ENCODE measurements around the gene EXTL2. TPM values are rescaled to one million over a fixed set of nuclear protein-coding genes. Genes with fewer than 3 reads are reported as not detected.

Gene EXTL2
- total and polyA plus RNA-seq, 10 of the 15 experiments (the other 5 are each of a cell fraction or from before 2014, with no cell fraction given), result 10.2 to 51.1 (median 16.2) TPM

DNA sequence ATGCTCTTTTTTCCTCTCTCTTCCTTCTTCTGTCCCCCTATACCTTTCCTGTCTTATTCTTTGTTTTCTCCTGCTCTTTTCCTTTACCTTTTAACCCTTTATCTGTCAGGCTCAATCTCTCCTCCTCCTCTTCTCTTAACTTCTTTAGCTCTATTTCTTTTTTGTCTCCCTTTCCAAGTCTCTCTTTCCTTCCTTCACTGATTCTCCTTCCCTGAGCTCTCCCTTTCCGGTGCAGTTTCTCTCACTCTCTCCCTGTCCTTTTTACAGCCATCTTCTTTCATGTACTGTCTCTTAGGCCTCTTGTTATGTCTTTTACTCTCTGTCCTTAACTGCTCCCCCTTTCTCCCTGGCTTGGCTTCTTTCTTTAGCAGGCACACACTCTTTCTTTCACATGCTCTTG is 13.2 kb upstream of the EXTL2 start:
- Histone ChIP-seq H3K27ac (ENCODE audit: control insufficient read depth, insufficient read depth) (no peak overlapping the region), H3K9me3 (replicated peaks; ENCODE audit: control insufficient read depth, insufficient read depth, low read length) (no peaks in the 10 kb centered on the region; the same call in 1 of the 3 replicates), H3K9ac (ENCODE audit: control insufficient read depth, insufficient read depth, low read length) (no peak overlapping the region), H3K36me3 (ENCODE audit: control insufficient read depth in 2 of 2, insufficient read depth in 2 of 2, low read length in 1 of 2) (peaks cover 3 to 20% of the 10 kb centered on the region in 2 experiments), H3K27me3 (replicated peaks in 1 of 2; ENCODE audit: control insufficient read depth in 2 of 2, insufficient read depth in 2 of 2, low read length in 1 of 2) (no peaks in the 10 kb centered on the region), H4K20me1 (ENCODE audit: control insufficient read depth, insufficient read depth) (no peaks in the 10 kb centered on the region), H3K79me2 (ENCODE audit: control insufficient read depth, insufficient read depth, low read length) (peaks cover 4% of the 10 kb centered on the region), H2AFZ (ENCODE audit: control insufficient read depth, low read depth, low read length) (no peak overlapping the region), H3K4me2 (ENCODE audit: control insufficient read depth, insufficient read depth) (no peak overlapping the region), H3K4me1 (ENCODE audit: control insufficient read depth, insufficient read depth, low read length) (no peaks in the 10 kb centered on the region), H3K4me3 (no peak overlapping the region)
- ATAC-seq (no peak), DNase-seq (ENCODE audit: low read depth, low spot score) (no peak), FAIRE-seq (no peak)
- TF ChIP-seq NFIC (IDR thresholded peaks at IDR 0.05; ENCODE audit: low read depth, low read length) (no peak), NR2C2 (IDR thresholded peaks at IDR 0.05; ENCODE audit: borderline replicate concordance, control insufficient read depth, insufficient read length, low read depth) (no peak), ZNF622 (IDR thresholded peaks at IDR 0.05) (no peak), DPF2 (IDR thresholded peaks at IDR 0.05) (no peak)
- ChIA-PET RAD21 (ENCODE audit: unreplicated experiment) (interaction anchor here (0.8 to 1.9 kb wide), 2 partner anchors 13 to 456 kb away, joined by 3 to 5 read pairs; no protein-coding TSS in a partner anchor), POLR2A (interaction anchor here (1.2 kb wide), 1 partner anchor 12 kb away, joined by 3 read pairs; the partner anchor contains the start of gene SLC30A7), CTCF (interaction anchor here (1.0 to 7.7 kb wide), 5 partner anchors 23 to 598 kb away, joined by 3 to 45 read pairs (median 6); no protein-coding TSS in a partner anchor), SMC1A (ENCODE audit: uncharacterized antibody, unreplicated experiment) (interaction anchor here (1.1 to 2.8 kb wide), 6 partner anchors 10 to 344 kb away, joined by 3 to 9 read pairs (median 4); no protein-coding TSS in a partner anchor)
- intact Hi-C loops (cut with micrococcal nuclease; ENCODE audit: unreplicated experiment) (no loop called here), in situ Hi-C loops (cut with MboI) (no loop called here)
- 100% methylated on average over 1 of the region's 1 CpG for WGBS (ENCODE audit: insufficient coverage, insufficient replicate concordance, low lambda C conversion rate, missing lambda C conversion rate)
- no TSS peak for BruUV-seq (replicated peaks)

GRCh38 chr1:100905181-100905580 is 10.5 kb upstream of the EXTL2 start:
- intact Hi-C loops (cut with micrococcal nuclease; ENCODE audit: unreplicated experiment), result no loop called here
- no peak for FAIRE-seq
- in situ Hi-C loops (cut with MboI), result no loop called here

More at GRCh38 chr1:100905181-100905580, 10.5 kb upstream of the EXTL2 start:
- no peak for ATAC-seq
- POLR2A ChIA-PET, result interaction anchor here (1.3 kb wide), 1 partner anchor 10 kb away, joined by 4 read pairs; no protein-coding TSS in a partner anchor
- BruUV-seq (replicated peaks), result no TSS peak
- no peak overlapping the region for H3K4me3 ChIP-seq
- H3K4me1 ChIP-seq (ENCODE audit: control insufficient read depth, insufficient read depth, low read length), result no peaks in the 10 kb centered on the region
- no peak overlapping the region for H2AFZ ChIP-seq (ENCODE audit: control insufficient read depth, low read depth, low read length)
- H3K9ac ChIP-seq (ENCODE audit: control insufficient read depth, insufficient read depth, low read length), result no peak overlapping the region
- H3K36me3 ChIP-seq (ENCODE audit: control insufficient read depth in 2 of 2, insufficient read depth in 2 of 2, low read length in 1 of 2), result peaks cover 3 to 28% of the 10 kb centered on the region in 2 experiments
- no peak overlapping the region for H3K4me2 ChIP-seq (ENCODE audit: control insufficient read depth, insufficient read depth)
- WGBS (ENCODE audit: insufficient coverage, insufficient replicate concordance, low lambda C conversion rate, missing lambda C conversion rate), result 100% methylated on average over 3 of the region's 3 CpGs
- H4K20me1 ChIP-seq (ENCODE audit: control insufficient read depth, insufficient read depth), result no peaks in the 10 kb centered on the region
- no peak overlapping the region for H3K27ac ChIP-seq (ENCODE audit: control insufficient read depth, insufficient read depth)
- DNase-seq (ENCODE audit: low read depth, low spot score), result no peak
- peaks cover 4% of the 10 kb centered on the region for H3K79me2 ChIP-seq (ENCODE audit: control insufficient read depth, insufficient read depth, low read length)
- SMC1A ChIA-PET (ENCODE audit: uncharacterized antibody, unreplicated experiment), result interaction anchor here (0.7 to 1.6 kb wide), 3 partner anchors 12 to 38 kb away, joined by 3 to 4 read pairs (median 3); no protein-coding TSS in a partner anchor
- TF ChIP-seq SIN3A (IDR thresholded peaks at IDR 0.05; ENCODE audit: low read depth, low read length) (no peak), NR2C2 (IDR thresholded peaks at IDR 0.05; ENCODE audit: borderline replicate concordance, control insufficient read depth, insufficient read length, low read depth) (no peak), NBN (IDR thresholded peaks at IDR 0.05) (no peak), LARP7 (IDR thresholded peaks at IDR 0.05) (no peak), EGR1 (IDR thresholded peaks at IDR 0.05; ENCODE audit: borderline replicate concordance in 1 of 2, low read depth in 2 of 2, low read length in 2 of 2) (no peak), TARDBP (IDR thresholded peaks at IDR 0.05; ENCODE audit: borderline replicate concordance) (no peak), ESRRA (IDR thresholded peaks at IDR 0.05; ENCODE audit: low read length) (no peak)
- H3K27me3 ChIP-seq (replicated peaks in 1 of 2; ENCODE audit: control insufficient read depth in 2 of 2, insufficient read depth in 2 of 2, low read length in 1 of 2), result no peaks in the 10 kb centered on the region
- RAD21 ChIA-PET (ENCODE audit: unreplicated experiment), result no interaction called here
- H3K9me3 ChIP-seq (replicated peaks; ENCODE audit: control insufficient read depth, insufficient read depth, low read length), result no peaks in the 10 kb centered on the region; the same call in 1 of the 3 replicates
- CTCF ChIA-PET, result interaction anchor here (1.1 to 1.3 kb wide), 2 partner anchors 383 to 533 kb away, joined by 3 to 4 read pairs; no protein-coding TSS in a partner anchor
